ENCODE results near the gene CDH20.

The CDH20 gene

GRCh38 chr18:61333271-61333745 is at the start of gene CDH20:
CDH20 (plus strand) TSS chr18:61333430.
- DNase-seq (ENCODE audit: low read depth): no peak

- DNase-seq (ENCODE audit: low read depth): no peak
Observed at GRCh38 chr18:61284039-61284438, 49.2 kb upstream of the CDH20 start.

- no peak for DNase-seq (ENCODE audit: low read depth)
Observed at GRCh38 chr18:61285777-61286176, 47.5 kb upstream of the CDH20 start.

- no peak for DNase-seq (ENCODE audit: low read depth)
Observed at GRCh38 chr18:61286867-61287266, 46.4 kb upstream of the CDH20 start.

GRCh38 chr18:61290616-61291015 is 42.6 kb upstream of the CDH20 start:
- no peak for DNase-seq (ENCODE audit: low read depth)

- no peak for DNase-seq (ENCODE audit: low read depth)
Observed at GRCh38 chr18:61292280-61293035, 40.8 kb upstream of the CDH20 start.

GRCh38 chr18:61295153-61295552 is 38.1 kb upstream of the CDH20 start:
- DNase-seq (ENCODE audit: low read depth): no peak

GRCh38 chr18:61308004-61308403 is 25.2 kb upstream of the CDH20 start:
- DNase-seq (ENCODE audit: low read depth): no peak

GRCh38 chr18:61308795-61309393 is 24.3 kb upstream of the CDH20 start:
- DNase-seq (ENCODE audit: low read depth): no peak

- DNase-seq (ENCODE audit: low read depth): no peak
Observed at GRCh38 chr18:61322265-61322873, 10.9 kb upstream of the CDH20 start.

GRCh38 chr18:61323951-61324350 is 9.3 kb upstream of the CDH20 start:
- no peak for DNase-seq (ENCODE audit: low read depth)

- no peak for DNase-seq (ENCODE audit: low read depth)
Observed at GRCh38 chr18:61326407-61326806, 6.8 kb upstream of the CDH20 start.

- DNase-seq (ENCODE audit: low read depth): no peak
Observed at GRCh38 chr18:61329398-61329797, 3.8 kb upstream of the CDH20 start.

- DNase-seq (ENCODE audit: low read depth): no peak
Observed at GRCh38 chr18:61331051-61331450, 2.2 kb upstream of the CDH20 start.

GRCh38 chr18:61333746-61334490 is 688 bp downstream of the CDH20 start:
- no peak for DNase-seq (ENCODE audit: low read depth)

GRCh38 chr18:61334491-61334850 is 1.2 kb downstream of the CDH20 start:
- DNase-seq (ENCODE audit: low read depth): no peak

- DNase-seq (ENCODE audit: low read depth): no peak
Observed at GRCh38 chr18:61334951-61335683, 1.9 kb downstream of the CDH20 start.

GRCh38 chr18:61335684-61336555 is 2.7 kb downstream of the CDH20 start:
- DNase-seq (ENCODE audit: low read depth): no peak

- no peak for DNase-seq (ENCODE audit: low read depth)
Observed at GRCh38 chr18:61336766-61337165, 3.5 kb downstream of the CDH20 start.

GRCh38 chr18:61337527-61337926 is 4.3 kb downstream of the CDH20 start:
- DNase-seq (ENCODE audit: low read depth): no peak

- DNase-seq (ENCODE audit: low read depth): no peak
Observed at GRCh38 chr18:61340148-61340547, 6.9 kb downstream of the CDH20 start.
